Measurements from ENCODE around the gene ENPEP. TPM values are rescaled to one million over a fixed set of nuclear protein-coding genes. Genes with fewer than 3 reads are reported as not detected.

ENPEP gene
- total and polyA plus RNA-seq, 10 of the 15 experiments (the other 5 are each of a cell fraction or from before 2014, with no cell fraction given) = 0.03 TPM; not detected in 9

- TF ChIP-seq, protein P1, sequence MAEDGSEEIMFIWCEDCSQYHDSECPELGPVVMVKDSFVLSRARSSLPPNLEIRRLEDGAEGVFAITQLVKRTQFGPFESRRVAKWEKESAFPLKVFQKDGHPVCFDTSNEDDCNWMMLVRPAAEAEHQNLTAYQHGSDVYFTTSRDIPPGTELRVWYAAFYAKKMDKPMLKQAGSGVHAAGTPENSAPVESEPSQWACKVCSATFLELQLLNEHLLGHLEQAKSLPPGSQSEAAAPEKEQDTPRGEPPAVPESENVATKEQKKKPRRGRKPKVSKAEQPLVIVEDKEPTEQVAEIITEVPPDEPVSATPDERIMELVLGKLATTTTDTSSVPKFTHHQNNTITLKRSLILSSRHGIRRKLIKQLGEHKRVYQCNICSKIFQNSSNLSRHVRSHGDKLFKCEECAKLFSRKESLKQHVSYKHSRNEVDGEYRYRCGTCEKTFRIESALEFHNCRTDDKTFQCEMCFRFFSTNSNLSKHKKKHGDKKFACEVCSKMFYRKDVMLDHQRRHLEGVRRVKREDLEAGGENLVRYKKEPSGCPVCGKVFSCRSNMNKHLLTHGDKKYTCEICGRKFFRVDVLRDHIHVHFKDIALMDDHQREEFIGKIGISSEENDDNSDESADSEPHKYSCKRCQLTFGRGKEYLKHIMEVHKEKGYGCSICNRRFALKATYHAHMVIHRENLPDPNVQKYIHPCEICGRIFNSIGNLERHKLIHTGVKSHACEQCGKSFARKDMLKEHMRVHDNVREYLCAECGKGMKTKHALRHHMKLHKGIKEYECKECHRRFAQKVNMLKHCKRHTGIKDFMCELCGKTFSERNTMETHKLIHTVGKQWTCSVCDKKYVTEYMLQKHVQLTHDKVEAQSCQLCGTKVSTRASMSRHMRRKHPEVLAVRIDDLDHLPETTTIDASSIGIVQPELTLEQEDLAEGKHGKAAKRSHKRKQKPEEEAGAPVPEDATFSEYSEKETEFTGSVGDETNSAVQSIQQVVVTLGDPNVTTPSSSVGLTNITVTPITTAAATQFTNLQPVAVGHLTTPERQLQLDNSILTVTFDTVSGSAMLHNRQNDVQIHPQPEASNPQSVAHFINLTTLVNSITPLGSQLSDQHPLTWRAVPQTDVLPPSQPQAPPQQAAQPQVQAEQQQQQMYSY (CRISPR knock-in tag; IDR thresholded peaks at IDR 0.05) = no peak
- no peak for TF ChIP-seq BCL3 (IDR thresholded peaks at IDR 0.05; ENCODE audit: borderline replicate concordance, insufficient read depth, low read depth, low read length, poor library complexity, severe bottlenecking)
- TF ChIP-seq SUPT20H (IDR thresholded peaks at IDR 0.05; ENCODE audit: borderline replicate concordance, control insufficient read depth, low read depth, low read length) = no peak
- TF ChIP-seq MAX (IDR thresholded peaks at IDR 0.05; ENCODE audit: low read depth, low read length) = no peak
- no peak for TF ChIP-seq CHD1 (IDR thresholded peaks at IDR 0.05; ENCODE audit: low read depth, low read length)
- no peak for TF ChIP-seq SIX5 (IDR thresholded peaks at IDR 0.05; ENCODE audit: low read depth, low read length, severe bottlenecking)
- TF ChIP-seq, protein P2, sequence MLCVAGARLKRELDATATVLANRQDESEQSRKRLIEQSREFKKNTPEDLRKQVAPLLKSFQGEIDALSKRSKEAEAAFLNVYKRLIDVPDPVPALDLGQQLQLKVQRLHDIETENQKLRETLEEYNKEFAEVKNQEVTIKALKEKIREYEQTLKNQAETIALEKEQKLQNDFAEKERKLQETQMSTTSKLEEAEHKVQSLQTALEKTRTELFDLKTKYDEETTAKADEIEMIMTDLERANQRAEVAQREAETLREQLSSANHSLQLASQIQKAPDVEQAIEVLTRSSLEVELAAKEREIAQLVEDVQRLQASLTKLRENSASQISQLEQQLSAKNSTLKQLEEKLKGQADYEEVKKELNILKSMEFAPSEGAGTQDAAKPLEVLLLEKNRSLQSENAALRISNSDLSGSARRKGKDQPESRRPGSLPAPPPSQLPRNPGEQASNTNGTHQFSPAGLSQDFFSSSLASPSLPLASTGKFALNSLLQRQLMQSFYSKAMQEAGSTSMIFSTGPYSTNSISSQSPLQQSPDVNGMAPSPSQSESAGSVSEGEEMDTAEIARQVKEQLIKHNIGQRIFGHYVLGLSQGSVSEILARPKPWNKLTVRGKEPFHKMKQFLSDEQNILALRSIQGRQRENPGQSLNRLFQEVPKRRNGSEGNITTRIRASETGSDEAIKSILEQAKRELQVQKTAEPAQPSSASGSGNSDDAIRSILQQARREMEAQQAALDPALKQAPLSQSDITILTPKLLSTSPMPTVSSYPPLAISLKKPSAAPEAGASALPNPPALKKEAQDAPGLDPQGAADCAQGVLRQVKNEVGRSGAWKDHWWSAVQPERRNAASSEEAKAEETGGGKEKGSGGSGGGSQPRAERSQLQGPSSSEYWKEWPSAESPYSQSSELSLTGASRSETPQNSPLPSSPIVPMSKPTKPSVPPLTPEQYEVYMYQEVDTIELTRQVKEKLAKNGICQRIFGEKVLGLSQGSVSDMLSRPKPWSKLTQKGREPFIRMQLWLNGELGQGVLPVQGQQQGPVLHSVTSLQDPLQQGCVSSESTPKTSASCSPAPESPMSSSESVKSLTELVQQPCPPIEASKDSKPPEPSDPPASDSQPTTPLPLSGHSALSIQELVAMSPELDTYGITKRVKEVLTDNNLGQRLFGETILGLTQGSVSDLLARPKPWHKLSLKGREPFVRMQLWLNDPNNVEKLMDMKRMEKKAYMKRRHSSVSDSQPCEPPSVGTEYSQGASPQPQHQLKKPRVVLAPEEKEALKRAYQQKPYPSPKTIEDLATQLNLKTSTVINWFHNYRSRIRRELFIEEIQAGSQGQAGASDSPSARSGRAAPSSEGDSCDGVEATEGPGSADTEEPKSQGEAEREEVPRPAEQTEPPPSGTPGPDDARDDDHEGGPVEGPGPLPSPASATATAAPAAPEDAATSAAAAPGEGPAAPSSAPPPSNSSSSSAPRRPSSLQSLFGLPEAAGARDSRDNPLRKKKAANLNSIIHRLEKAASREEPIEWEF (IDR thresholded peaks at IDR 0.05; ENCODE audit: insufficient replicate concordance, low read depth, low read length) = no peak
- no peak for TF ChIP-seq MTA2 (IDR thresholded peaks at IDR 0.05; ENCODE audit: low read depth)
- no peak for TF ChIP-seq ASH2L (IDR thresholded peaks at IDR 0.05; ENCODE audit: borderline replicate concordance, low read depth)
- TF ChIP-seq SIN3A (IDR thresholded peaks at IDR 0.05; ENCODE audit: low read depth, low read length) = no peak
- no peak for TF ChIP-seq JUNB (IDR thresholded peaks at IDR 0.05)
These were observed 22.5 kb downstream of the ENPEP start (continued) for GRCh38 chr4:110498420-110498819.

Measured in GM12878 (cell line).